HG03280 (cell line): ENCODE data around the gene AUH.

Source experiments
- ATAC-seq: cut with Tn5 transposase; IDR thresholded peaks from one replicate; pipeline ENCODE4 v1.9.1; 2021; ENCODE audit warnings: mild to moderate bottlenecking, moderate library complexity; ENCODE audit not compliant: unreplicated experiment

Gene AUH

DNA sequence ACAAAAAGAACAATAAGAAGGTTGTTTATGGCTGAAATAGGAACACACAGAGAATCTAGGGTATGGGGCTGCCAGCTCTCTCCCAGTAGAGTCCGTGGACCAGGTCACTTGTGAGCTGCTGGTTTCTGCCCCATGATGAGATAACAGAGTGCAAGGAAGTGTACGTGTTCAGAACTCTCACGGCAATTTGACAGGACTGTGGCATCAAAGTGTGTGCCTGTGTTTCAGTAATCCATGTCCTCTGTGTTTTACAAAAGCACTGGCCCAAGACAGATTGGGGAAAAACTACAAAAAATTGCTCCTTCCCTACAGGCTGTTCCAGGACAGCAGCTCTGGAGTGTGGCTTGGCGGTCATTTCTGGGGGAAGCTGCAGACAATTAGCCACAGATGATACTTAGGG lies 184.6 kb downstream of the AUH start:
- ATAC-seq: no peak

DNA sequence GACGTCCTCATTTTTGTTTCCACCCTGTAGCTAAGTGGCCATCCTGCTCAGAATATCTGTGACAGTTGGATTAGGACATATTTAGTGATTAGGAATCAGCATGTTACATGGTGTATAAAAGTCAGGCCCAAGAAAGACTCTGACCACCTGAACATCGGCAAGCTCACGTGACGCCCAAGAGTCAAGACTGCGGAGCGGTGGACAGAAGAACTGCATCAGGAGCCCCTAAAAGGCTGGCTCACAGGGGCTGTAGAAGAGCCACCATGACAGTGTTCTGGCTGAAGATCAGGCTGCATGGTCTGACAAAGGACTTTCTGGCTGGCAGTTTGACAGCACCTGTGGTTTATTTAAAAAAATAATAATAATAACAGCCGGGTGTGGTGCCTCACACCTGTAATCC lies 185.3 kb downstream of the AUH start:
- ATAC-seq: no peak

DNA sequence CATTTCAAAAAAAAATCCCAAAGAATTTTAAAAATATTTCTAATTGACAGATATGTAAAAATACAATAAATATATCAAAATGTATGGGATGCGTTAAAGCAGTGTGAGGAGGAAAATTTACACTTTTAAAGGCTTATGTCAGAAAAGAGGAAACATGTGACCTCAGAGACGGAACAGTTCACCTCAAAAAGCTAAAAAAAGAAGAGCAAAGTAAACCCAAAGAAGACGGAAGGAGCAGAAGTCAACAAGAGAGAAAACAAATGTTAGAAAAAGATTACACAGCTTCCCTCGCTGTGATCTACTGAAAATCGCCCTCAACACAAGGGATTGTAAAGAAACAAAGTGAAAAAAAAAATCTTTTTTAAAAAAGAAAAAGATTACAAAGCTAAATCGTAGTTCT lies 186.9 kb downstream of the AUH start:
- ATAC-seq: no peak

DNA sequence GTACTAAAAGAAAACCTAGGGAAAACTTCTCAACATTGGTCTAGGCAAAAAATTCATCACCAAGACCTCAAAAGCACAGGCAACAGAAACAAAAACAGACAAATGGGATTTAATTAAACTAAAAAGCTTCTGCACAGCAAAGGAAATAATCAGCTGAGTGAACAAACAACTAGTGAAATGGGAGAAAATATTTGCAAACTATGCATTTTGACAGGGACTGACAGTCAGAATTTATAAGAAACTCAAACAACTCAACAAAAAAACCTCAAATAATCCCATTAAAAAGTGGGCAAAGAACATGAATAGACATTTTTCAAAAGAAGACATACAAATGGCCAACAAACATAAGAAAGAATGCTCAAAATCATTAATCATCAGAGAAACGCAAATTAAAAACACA lies 189.4 kb downstream of the AUH start:
- no peak for ATAC-seq

DNA sequence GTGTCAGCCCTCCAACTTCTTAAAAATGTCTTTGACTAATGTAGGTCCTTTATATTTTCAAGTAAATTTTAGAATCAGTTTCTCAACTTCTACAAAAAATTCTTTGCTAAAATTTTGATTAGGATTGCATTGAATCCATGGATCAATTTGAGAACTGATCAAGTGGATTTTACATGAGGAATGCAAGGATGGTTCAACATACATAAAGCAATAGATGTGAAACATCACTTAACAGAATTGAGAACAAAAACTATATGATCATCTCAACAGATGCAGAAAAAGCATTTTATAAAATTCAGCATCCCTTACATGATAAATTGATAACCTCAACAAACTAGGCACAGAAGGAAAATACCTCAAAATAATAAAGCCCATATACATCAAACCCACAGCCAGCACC lies 190.8 kb downstream of the AUH start:
- no peak for ATAC-seq

DNA sequence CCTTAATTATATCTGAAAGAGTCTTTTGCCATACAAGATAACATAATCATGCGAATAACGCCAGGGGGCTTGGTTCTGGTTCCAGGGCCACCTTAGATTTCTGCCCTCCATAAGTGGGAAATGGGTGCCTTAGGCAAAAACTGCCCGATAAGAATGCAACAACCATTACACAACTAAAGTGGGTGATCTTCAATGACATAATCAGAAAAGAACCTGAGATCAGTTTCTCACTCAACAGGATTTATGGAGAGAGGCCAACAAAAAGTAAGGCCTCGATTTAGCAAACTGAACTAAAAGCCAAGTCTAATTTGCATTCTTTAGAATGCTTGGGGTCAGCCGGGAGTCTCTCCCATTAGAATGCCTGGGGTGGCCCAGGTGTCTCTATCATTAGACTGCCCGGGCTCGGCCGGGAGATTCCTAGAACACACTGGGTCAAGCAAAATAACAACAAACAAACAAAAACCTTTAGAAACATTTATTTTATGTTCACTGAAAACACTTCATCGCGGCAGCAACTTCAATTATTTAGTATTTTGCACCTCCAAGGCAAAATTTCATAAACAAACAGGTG lies 194.8 kb downstream of the AUH start:
- ATAC-seq: no peak

DNA sequence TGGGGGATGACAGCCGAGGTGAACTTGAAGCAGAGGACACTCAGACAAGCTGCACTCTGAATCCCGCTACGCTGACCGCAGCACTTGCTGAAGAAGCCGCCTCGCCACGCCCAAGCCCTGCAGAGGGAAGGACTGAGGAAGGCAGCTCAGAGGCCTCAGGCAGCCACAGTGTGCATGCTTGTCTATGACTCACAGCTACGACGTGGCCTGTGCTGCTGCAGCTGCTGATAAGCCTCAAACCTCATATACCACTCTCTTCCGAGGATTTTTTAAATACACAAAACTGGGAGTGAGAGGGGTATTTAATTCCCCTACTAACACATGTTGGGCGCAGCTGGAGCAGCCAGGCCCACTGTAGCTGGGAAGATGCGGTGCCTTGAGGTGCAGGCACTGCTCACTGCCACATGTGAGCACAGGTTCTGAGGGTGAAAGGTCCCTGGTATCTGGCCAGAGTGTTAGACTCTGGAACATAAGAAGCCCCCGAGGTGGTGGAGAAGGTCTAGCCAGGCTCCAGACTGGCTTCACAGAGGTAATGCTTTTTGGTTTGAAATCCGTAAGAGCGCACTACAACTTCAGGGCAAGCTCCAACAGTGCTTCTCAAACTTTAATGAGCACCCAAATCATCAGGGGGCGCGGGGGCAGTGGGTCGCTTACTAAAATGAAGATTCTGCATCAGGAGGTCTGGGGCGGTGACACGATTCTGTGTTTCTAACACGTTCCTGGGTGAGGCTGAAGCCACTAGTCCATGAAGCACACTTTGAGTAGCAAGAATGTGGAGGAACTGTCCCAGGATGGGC lies 196.8 kb downstream of the AUH start:
- no peak for ATAC-seq
